Osteoblast (primary cell): ENCODE measurements around the gene FAM156A. TPM values are rescaled to one million over a fixed set of nuclear protein-coding genes. Genes with fewer than 3 reads are reported as not detected.
"Not testable (repeated sequence)": the region's sequence is repeated elsewhere in the genome, so short reads cannot be mapped to it uniquely, and the experiment has no call there.

ENCODE experiments used
- DNase-seq: peaks from one replicate; pipeline ENCODE4 v3.0.0; 2011; ENCODE audit warnings: low spot score, mixed read lengths; ENCODE audit not compliant: insufficient read length; ENCODE audit errors: missing footprints
- H2AFZ ChIP-seq: 2 replicates; pipeline ENCODE4 v1.6.0; 2011; ENCODE audit warnings: mild to moderate bottlenecking, low read length
- H3K27ac ChIP-seq: 2 replicates; pipeline ENCODE4 v1.5.1; 2011; ENCODE audit warnings: mild to moderate bottlenecking, low read depth, low read length, moderate library complexity
- H3K27me3 ChIP-seq: 2 replicates; pipeline ENCODE4 v1.6.0; 2012; ENCODE audit warnings: mild to moderate bottlenecking, control low read depth, inconsistent platforms, low read length, moderate library complexity; ENCODE audit not compliant: insufficient read depth
- H3K36me3 ChIP-seq: 2 replicates; pipeline ENCODE4 v1.5.1; 2011; ENCODE audit warnings: mild to moderate bottlenecking, low read length, control low read depth, moderate library complexity; ENCODE audit not compliant: insufficient read depth
- H3K4me1 ChIP-seq: 2 replicates; pipeline ENCODE4 v1.5.1; 2011; ENCODE audit warnings: mild to moderate bottlenecking, low read length, control low read depth, moderate library complexity; ENCODE audit not compliant: insufficient read depth
- H3K4me2 ChIP-seq: 2 replicates; pipeline ENCODE4 v1.6.0; 2011; ENCODE audit warnings: mild to moderate bottlenecking, low read length; ENCODE audit not compliant: insufficient read depth
- H3K4me3 ChIP-seq: fragments of 200-600 bp; sonication (generic); 3 replicates; pipeline ENCODE4 v1.5.1; 2012; ENCODE audit warnings: mild to moderate bottlenecking, low read length, inconsistent platforms; ENCODE audit not compliant: insufficient read depth
- H3K79me2 ChIP-seq: 2 replicates; pipeline ENCODE4 v1.6.0; 2012; ENCODE audit warnings: mild to moderate bottlenecking, low read length, control low read depth, inconsistent platforms; ENCODE audit not compliant: insufficient read depth
- H3K9me3 ChIP-seq: 2 replicates; pipeline ENCODE4 v1.5.1; 2011; ENCODE audit warnings: low read depth, low read length, control low read depth
- H4K20me1 ChIP-seq: 2 replicates; pipeline ENCODE4 v1.6.0; 2012; ENCODE audit warnings: mild to moderate bottlenecking, low read length, control low read depth; ENCODE audit not compliant: insufficient read depth
- CTCF ChIP-seq: IDR thresholded peaks from 2 replicates; pipeline ENCODE4 v1.5.1; 2011; ENCODE audit warnings: mild to moderate bottlenecking, low read depth, low read length, moderate library complexity; ENCODE audit errors: extremely low read depth
- total RNA-seq: library from RNA; depleted of rRNA; stranded (reverse); fragments of >200 nt; gene quantifications from 2 replicates; pipeline ENCODE4 v1.2.3, GENCODE V29; 2012

The FAM156A gene
- total RNA-seq, 1 donor, result 16.6 TPM

- TF ChIP-seq CTCF, result no peak
- no peak overlapping the region for H3K4me3 ChIP-seq
- peak; percentile 44 for DNase-seq
- no peaks in the 10 kb centered on the region for H4K20me1 ChIP-seq
- no peaks in the 10 kb centered on the region for H3K36me3 ChIP-seq
- peak overlapping the region; percentile 17 for H3K27ac ChIP-seq
- no peaks in the 10 kb centered on the region for H3K9me3 ChIP-seq
- no peak overlapping the region for H2AFZ ChIP-seq
- peaks cover 11% of the 10 kb centered on the region for H3K4me1 ChIP-seq
- no peaks in the 10 kb centered on the region for H3K79me2 ChIP-seq
- H3K27me3 ChIP-seq, result no peaks in the 10 kb centered on the region
- peak overlapping the region; percentile 31 for H3K4me2 ChIP-seq
Observed at GRCh38 chrX:52923781-52924241, 34.5 kb downstream of the FAM156A start.

- H3K4me2 ChIP-seq, H3K27me3 ChIP-seq, H3K4me1 ChIP-seq, H3K36me3 ChIP-seq, H3K4me3 ChIP-seq, H3K27ac ChIP-seq, H2AFZ ChIP-seq, DNase-seq, H4K20me1 ChIP-seq, H3K9me3 ChIP-seq, H3K79me2 ChIP-seq: not testable (repeated sequence)
Observed at GRCh38 chrX:52914704-52915103, 43.6 kb downstream of the FAM156A start.

- H3K36me3 ChIP-seq, H2AFZ ChIP-seq: not testable (repeated sequence)
Observed at GRCh38 chrX:52913681-52914080, 44.6 kb downstream of the FAM156A start.

GRCh38 chrX:52909313-52909969 lies 48.9 kb downstream of the FAM156A start:
- H3K79me2 ChIP-seq, H3K36me3 ChIP-seq, DNase-seq, H3K4me3 ChIP-seq, H3K4me2 ChIP-seq, H3K4me1 ChIP-seq, H3K27me3 ChIP-seq, H3K27ac ChIP-seq, H3K9me3 ChIP-seq, H2AFZ ChIP-seq, H4K20me1 ChIP-seq: not testable (repeated sequence)

More at GRCh38 chrX:52913681-52914080, 44.6 kb downstream of the FAM156A start:
- not testable (repeated sequence) for H3K4me2 ChIP-seq, H3K79me2 ChIP-seq, H3K4me3 ChIP-seq, H3K27me3 ChIP-seq, H3K4me1 ChIP-seq, H3K27ac ChIP-seq, H3K9me3 ChIP-seq, DNase-seq, H4K20me1 ChIP-seq

GRCh38 chrX:52907900-52908299 lies 50.4 kb downstream of the FAM156A start:
- not testable (repeated sequence) for H3K27ac ChIP-seq, H4K20me1 ChIP-seq, H3K4me2 ChIP-seq, DNase-seq, H3K27me3 ChIP-seq, H3K79me2 ChIP-seq, H3K4me1 ChIP-seq, H3K36me3 ChIP-seq, H2AFZ ChIP-seq, H3K9me3 ChIP-seq, H3K4me3 ChIP-seq

- H2AFZ ChIP-seq, DNase-seq, H3K27ac ChIP-seq, H3K4me3 ChIP-seq, H3K79me2 ChIP-seq, H3K9me3 ChIP-seq, H3K36me3 ChIP-seq, H3K4me2 ChIP-seq, H3K4me1 ChIP-seq, H3K27me3 ChIP-seq, H4K20me1 ChIP-seq: not testable (repeated sequence)
Observed at GRCh38 chrX:52907137-52907536, 51.2 kb downstream of the FAM156A start.

GRCh38 chrX:52906072-52906471 lies 52.2 kb downstream of the FAM156A start:
- H3K79me2 ChIP-seq, H3K4me1 ChIP-seq, H3K27ac ChIP-seq, H4K20me1 ChIP-seq, H2AFZ ChIP-seq, H3K36me3 ChIP-seq, H3K4me3 ChIP-seq, H3K4me2 ChIP-seq, H3K9me3 ChIP-seq, DNase-seq, H3K27me3 ChIP-seq: not testable (repeated sequence)

GRCh38 chrX:52905531-52905930 lies 52.8 kb downstream of the FAM156A start:
- not testable (repeated sequence) for H3K79me2 ChIP-seq, H3K4me2 ChIP-seq, DNase-seq, H3K4me1 ChIP-seq, H3K27ac ChIP-seq, H4K20me1 ChIP-seq, H3K4me3 ChIP-seq, H2AFZ ChIP-seq, H3K27me3 ChIP-seq, H3K36me3 ChIP-seq, H3K9me3 ChIP-seq
